ENCODE results near the gene CDK5RAP3.

GRCh38 chr17:47998044-47998443, 27.1 kb downstream of the CDK5RAP3 start:
- TF ChIP-seq CTCF (IDR thresholded peaks at IDR 0.05; ENCODE audit: poor library complexity) (no peak), EZH2 (IDR thresholded peaks at IDR 0.05; ENCODE audit: borderline replicate concordance) (no peak), EZH2phosphoT487 (IDR thresholded peaks at IDR 0.05; ENCODE audit: low read depth, severe bottlenecking, unreplicated experiment) (no peak)

Measured in hepatocyte (in vitro differentiated cells).